Stimulated activated CD8-positive, alpha-beta memory T cell treated with anti-CD3 and anti-CD28 coated beads, Interleukin-7, amount 100 ng/mL, for 24 hours (primary cell): ENCODE data around the gene METRNL.
"Not testable (repeated sequence)": the region's sequence is repeated elsewhere in the genome, so short reads cannot be mapped to it uniquely, and the experiment has no call there.

Experiments
- DNase-seq: peaks from one replicate; pipeline ENCODE4 v3.0.0-alpha.2; 2020; ENCODE audit warnings: low read depth

Gene METRNL

GRCh38 chr17:83123896-83124801 is 44.7 kb downstream of the METRNL start:
- DNase-seq, result no peak

- DNase-seq, result no peak
Measured at GRCh38 chr17:83124871-83125514, 45.6 kb downstream of the METRNL start.

- DNase-seq, result no peak
Measured at GRCh38 chr17:83125515-83126274, 46.3 kb downstream of the METRNL start.

- DNase-seq, result no peak
Measured at GRCh38 chr17:83126275-83126811, 46.9 kb downstream of the METRNL start.

GRCh38 chr17:83127431-83128160 is 48.2 kb downstream of the METRNL start:
- no peak for DNase-seq

- DNase-seq, result no peak
Measured at GRCh38 chr17:83128306-83129240, 49.2 kb downstream of the METRNL start.

- no peak for DNase-seq
Measured at GRCh38 chr17:83129676-83130075, 50.3 kb downstream of the METRNL start.

GRCh38 chr17:83131401-83132011 is 52.1 kb downstream of the METRNL start:
- DNase-seq, result no peak

- no peak for DNase-seq
Measured at GRCh38 chr17:83132251-83133081, 53.1 kb downstream of the METRNL start.

- no peak for DNase-seq
Measured at GRCh38 chr17:83133302-83134121, 54.1 kb downstream of the METRNL start.

- DNase-seq, result not testable (repeated sequence)
Measured at GRCh38 chr17:83134456-83134855, 55.0 kb downstream of the METRNL start.

- no peak for DNase-seq
Measured at GRCh38 chr17:83135692-83136091, 56.3 kb downstream of the METRNL start.

- DNase-seq, result no peak
Measured at GRCh38 chr17:83136156-83136555, 56.7 kb downstream of the METRNL start.

GRCh38 chr17:83136931-83137330 is 57.5 kb downstream of the METRNL start:
- no peak for DNase-seq

- DNase-seq, result no peak
Measured at GRCh38 chr17:83137523-83137922, 58.1 kb downstream of the METRNL start.

GRCh38 chr17:83138820-83139219 is 59.4 kb downstream of the METRNL start:
- DNase-seq, result no peak

GRCh38 chr17:83139541-83140248 is 60.3 kb downstream of the METRNL start:
- DNase-seq, result not testable (repeated sequence)

- DNase-seq, result not testable (repeated sequence)
Measured at GRCh38 chr17:83140249-83140566, 60.8 kb downstream of the METRNL start.
